GM12878 (cell line): ENCODE data around the gene C12orf43. TPM values are rescaled to one million over a fixed set of nuclear protein-coding genes. Genes with fewer than 3 reads are reported as not detected.

Source experiments
- ATAC-seq: fragments of 200-7000 bp; cut with Tn5 transposase; 3 replicates; pipeline ENCODE4 v1.9.1; 2020; ENCODE audit warnings: mild to moderate bottlenecking, moderate library complexity
- BruUV-seq: library from RNA; stranded (reverse); fragments of 400-500 nt; replicated peaks from 2 replicates; lab custom pipeline; 2021; lab: Mats Ljungman, UMichigan
- CTCF ChIA-PET: fragments of 300-600 bp; sonication (Branson Sonifier 250); formaldehyde crosslinking; extraction: SDS; loops from one replicate; lab custom pipeline; 2021; ENCODE audit warnings: inconsistent platforms; lab: Yijun Ruan, JAX
- POLR2A ChIA-PET: fragments of 350-600 bp; formaldehyde crosslinking; extraction: SDS; loops from one replicate; lab custom pipeline; 2021; ENCODE audit warnings: inconsistent platforms; lab: Charles Lee
- RAD21 ChIA-PET: fragments of 300-600 bp; sonication (Branson Sonifier 250); formaldehyde crosslinking; loops from one replicate; lab custom pipeline; 2023; ENCODE audit warnings: antibody characterized with exemption; ENCODE audit not compliant: unreplicated experiment; lab: Charles Lee
- SMC1A ChIA-PET: fragments of 300-600 bp; sonication (Branson Sonifier 250); formaldehyde crosslinking; loops from one replicate; lab custom pipeline; 2023; ENCODE audit not compliant: unreplicated experiment, uncharacterized antibody; lab: Charles Lee
- DNase-seq: peaks from one replicate; pipeline ENCODE4 v3.0.0-alpha.2; 2011; ENCODE audit warnings: low read depth, low spot score
- FAIRE-seq: peaks from 3 replicates; lab custom pipeline; 2011; peaks lifted over from hg19 to GRCh38; lab: Jason Lieb, UNC
- H2AFZ ChIP-seq: 2 replicates; pipeline ENCODE4 v1.6.0; 2011; ENCODE audit warnings: low read depth, low read length, control low read depth; ENCODE audit not compliant: control insufficient read depth
- H3K27ac ChIP-seq: 2 replicates; pipeline ENCODE4 v1.5.1; 2011; ENCODE audit warnings: control low read depth; ENCODE audit not compliant: control insufficient read depth, insufficient read depth
- H3K27me3 ChIP-seq, 2 experiments: replicated peaks in 1 of 2; 2 replicates each; pipeline versions ENCODE4 v1.6.0 to v1.6.1; 2011; ENCODE audit warnings: low read length in 1 of 2; ENCODE audit not compliant: control insufficient read depth in 2 of 2, insufficient read depth in 2 of 2
- H3K36me3 ChIP-seq, 2 experiments: 2 replicates each; pipeline ENCODE4 v1.5.1; 2011; ENCODE audit warnings: low read length in 1 of 2; ENCODE audit not compliant: control insufficient read depth in 2 of 2, insufficient read depth in 2 of 2
- H3K4me1 ChIP-seq: 2 replicates; pipeline ENCODE4 v1.6.1; 2011; ENCODE audit warnings: mild to moderate bottlenecking, low read length, moderate library complexity, mixed read lengths; ENCODE audit not compliant: control insufficient read depth, insufficient read depth
- H3K4me2 ChIP-seq: 2 replicates; pipeline ENCODE4 v1.6.0; 2011; ENCODE audit warnings: control low read depth; ENCODE audit not compliant: control insufficient read depth, insufficient read depth
- H3K4me3 ChIP-seq: fragments of 200-600 bp; sonication (generic); 2 replicates; pipeline ENCODE4 v1.5.1; 2016
- H3K79me2 ChIP-seq: 2 replicates; pipeline ENCODE4 v1.6.0; 2011; ENCODE audit warnings: low read length; ENCODE audit not compliant: control insufficient read depth, insufficient read depth
- H3K9ac ChIP-seq: 2 replicates; pipeline ENCODE4 v1.8.0; 2011; ENCODE audit warnings: low read length, control low read depth, mixed read lengths; ENCODE audit not compliant: control insufficient read depth, insufficient read depth
- H3K9me3 ChIP-seq: replicated peaks from 3 replicates; pipeline ENCODE4 v1.5.1; 2011; ENCODE audit warnings: mild to moderate bottlenecking, low read length; ENCODE audit not compliant: control insufficient read depth, insufficient read depth
- H4K20me1 ChIP-seq: 2 replicates; pipeline ENCODE4 v1.6.0; 2011; ENCODE audit not compliant: control insufficient read depth, insufficient read depth
- ASH2L ChIP-seq: fragments of 300-600, 200-600 bp; sonication (generic); IDR thresholded peaks from 2 replicates; pipeline ENCODE4 v1.6.1; 2017; ENCODE audit warnings: low read depth, mild to moderate bottlenecking, borderline replicate concordance
- BCL11A ChIP-seq: IDR thresholded peaks from 2 replicates; pipeline ENCODE4 v1.6.1; 2011; ENCODE audit warnings: low read depth, low read length
- CHD1 ChIP-seq: IDR thresholded peaks from 2 replicates; pipeline ENCODE4 v1.6.1; 2012; ENCODE audit warnings: low read depth, low read length, improper control_type of control experiment
- CHD2 ChIP-seq: IDR thresholded peaks from 2 replicates; pipeline ENCODE4 v1.6.1; 2011; ENCODE audit warnings: low read depth, low read length, improper control_type of control experiment, borderline replicate concordance
- DPF2 ChIP-seq: fragments of 450-650 bp; IDR thresholded peaks from 2 replicates; pipeline ENCODE4 v1.6.1; 2017; ENCODE audit warnings: mild to moderate bottlenecking
- ESRRA ChIP-seq: IDR thresholded peaks from 2 replicates; pipeline ENCODE4 v1.6.1; 2012; ENCODE audit warnings: mild to moderate bottlenecking, low read length, improper control_type of control experiment
- ETV6 ChIP-seq, 2 experiments: fragments of 450-650 bp in 1 of 2; IDR thresholded peaks in 1 of 2; conservative IDR thresholded peaks in 1 of 2; 2 replicates each; pipeline ENCODE4 v1.6.1; 2014; ENCODE audit warnings: antibody characterized with exemption in 1 of 2, borderline replicate concordance in 1 of 2, low read depth in 1 of 2, mild to moderate bottlenecking in 1 of 2, moderate library complexity in 1 of 2
- FOXK2 ChIP-seq: fragments of 450-650 bp; IDR thresholded peaks from 2 replicates; pipeline ENCODE4 v1.6.1; 2017; ENCODE audit warnings: mild to moderate bottlenecking, moderate library complexity
- GATAD2B ChIP-seq: fragments of 450-650 bp; conservative IDR thresholded peaks from 2 replicates; pipeline ENCODE4 v1.6.1; 2017; ENCODE audit warnings: low read depth, mild to moderate bottlenecking, moderate library complexity
- HDAC2 ChIP-seq: fragments of 200-600 bp; sonication (generic); IDR thresholded peaks from 2 replicates; pipeline ENCODE4 v1.6.1; 2017
- KDM1A ChIP-seq: fragments of 200-600 bp; sonication (generic); IDR thresholded peaks from 2 replicates; pipeline ENCODE4 v1.6.1; 2016; ENCODE audit warnings: borderline replicate concordance
- NBN ChIP-seq: fragments of 450-650 bp; IDR thresholded peaks from 2 replicates; pipeline ENCODE4 v1.6.1; 2016
- NKRF ChIP-seq: fragments of 450-650 bp; conservative IDR thresholded peaks from 2 replicates; pipeline ENCODE4 v1.6.1; 2017; ENCODE audit warnings: mild to moderate bottlenecking, moderate library complexity
- PKNOX1 ChIP-seq: fragments of 450-650 bp; IDR thresholded peaks from 2 replicates; pipeline ENCODE4 v1.6.1; 2016; ENCODE audit warnings: mild to moderate bottlenecking
- POLR2AphosphoS2 ChIP-seq: IDR thresholded peaks from 2 replicates; pipeline ENCODE4 v1.6.1; 2011; ENCODE audit warnings: low read depth, mild to moderate bottlenecking, low read length, improper control_type of control experiment, moderate library complexity
- RAD21 ChIP-seq: IDR thresholded peaks from 2 replicates; pipeline ENCODE4 v1.6.1; 2011; ENCODE audit warnings: mild to moderate bottlenecking, low read depth, low read length, moderate library complexity; ENCODE audit not compliant: insufficient read depth
- RAD51 ChIP-seq: fragments of 450-650 bp; IDR thresholded peaks from 2 replicates; pipeline ENCODE4 v1.6.1; 2016; ENCODE audit warnings: moderate library complexity, mild to moderate bottlenecking, inconsistent platforms
- SIN3A ChIP-seq: IDR thresholded peaks from 2 replicates; pipeline ENCODE4 v1.6.1; 2012; ENCODE audit warnings: low read depth, low read length, improper control_type of control experiment
- SREBF2 ChIP-seq: IDR thresholded peaks from 2 replicates; pipeline ENCODE4 v1.6.1; 2012; ENCODE audit warnings: mild to moderate bottlenecking, low read length
- SUPT20H ChIP-seq: IDR thresholded peaks from 2 replicates; pipeline ENCODE4 v1.6.1; 2011; ENCODE audit warnings: low read depth, mild to moderate bottlenecking, low read length, moderate library complexity, borderline replicate concordance; ENCODE audit not compliant: control insufficient read depth
- ZNF207 ChIP-seq: fragments of 450-650 bp; IDR thresholded peaks from 2 replicates; pipeline ENCODE4 v1.6.1; 2014; ENCODE audit warnings: antibody characterized with exemption, mild to moderate bottlenecking, borderline replicate concordance
- ZNF217 ChIP-seq: fragments of 450-650 bp; IDR thresholded peaks from 2 replicates; pipeline ENCODE4 v1.6.1; 2017; ENCODE audit warnings: antibody characterized with exemption, mild to moderate bottlenecking
- WGBS: methylation state at CpG from one replicate; pipeline ENCODE4 v1.1.6; 2016; ENCODE audit warnings: low lambda C conversion rate; ENCODE audit not compliant: insufficient replicate concordance, insufficient coverage; ENCODE audit errors: missing lambda C conversion rate; 5-methylcytosine and 5-hydroxymethylcytosine counted together
- in situ Hi-C: fragments of 300-500 bp; cut with MboI; formaldehyde crosslinking; loops from 9 replicates; pipeline ENCODE4 v1.14.3; 2018; ENCODE audit warnings: mixed read lengths
- intact Hi-C: fragments of 100-400 bp; cut with micrococcal nuclease; formaldehyde crosslinking; loops from one replicate; pipeline ENCODE4 v1.14.2; 2022; ENCODE audit not compliant: unreplicated experiment
- polyA plus RNA-seq, 11 experiments: library from polyadenylated mRNA; depleted of rRNA in 4 of 11; unstranded in 6 of 11; stranded (reverse) in 5 of 11; fragments of >200 nt; fragmentation: Nextera tagmentation in 4 of 11; fragmentation: Illumina TruSeq in 1 of 11; extraction: Ambion mirVana in 4 of 11; extraction: Trizol in 1 of 11; gene quantifications; 1 replicate in 1 of 11; 2 replicates in 10 of 11; pipeline versions ENCODE4 v1.2.1 to v1.2.3, GENCODE V29; 2011 to 2016; ENCODE audit warnings: inconsistent platforms in 2 of 11, missing spikeins in 2 of 11, low read depth in 1 of 11
- total RNA-seq, 4 experiments: library from RNA; depleted of rRNA in 3 of 4; stranded (reverse); fragments of >200 nt in 3 of 4; fragmentation: Illumina TruSeq in 1 of 4; extraction: Trizol in 1 of 4; gene quantifications; 2 replicates each; pipeline versions ENCODE4 v1.2.1 to v1.2.3, GENCODE V29; 2013 to 2021

C12orf43 gene
- total and polyA plus RNA-seq, 10 of the 15 experiments (the other 5 are each of a cell fraction or from before 2014, with no cell fraction given): 7.5 to 30.8 (median 21.3) TPM

- no TSS peak for BruUV-seq
- no peaks in the 10 kb centered on the region for H4K20me1 ChIP-seq
- DNase-seq (peak; percentile 56), ATAC-seq (peak; percentile 96), FAIRE-seq (peak; percentile 99)
- in situ Hi-C loops (no loop called here), intact Hi-C loops (loop anchor here (1.0 to 5.0 kb wide), 3 partner anchors 37 to 167 kb away; no protein-coding TSS in a partner anchor)
- ChIA-PET POLR2A (interaction anchor here (0.6 to 1.1 kb wide), 7 partner anchors 25 to 757 kb away, joined by 3 to 7 read pairs (median 3); partner anchors contain the start of gene POP5), SMC1A (interaction anchor here (0.6 to 4.0 kb wide), 39 partner anchors 12 to 479 kb away, joined by 3 to 35 read pairs (median 4); partner anchors contain the start of genes OASL and POP5), RAD21 (interaction anchor here (0.6 to 3.9 kb wide), 41 partner anchors 8 to 480 kb away, joined by 3 to 26 read pairs (median 5); partner anchors contain the start of genes ACADS, ANAPC5, C12orf43 and CAMKK2), CTCF (interaction anchor here (0.6 to 5.6 kb wide), 62 partner anchors 11 to 608 kb away, joined by 3 to 80 read pairs (median 4); partner anchors contain the start of genes C12orf43, HNF1A, OASL and P2RX7)
- no peaks in the 10 kb centered on the region for H3K36me3 ChIP-seq
- H3K9me3 ChIP-seq: no peaks in the 10 kb centered on the region
- peaks cover 10% of the 10 kb centered on the region for H3K4me1 ChIP-seq
- H3K9ac ChIP-seq: peak overlapping the region; percentile 89
- peak overlapping the region; percentile 97 for H2AFZ ChIP-seq
- H3K27ac ChIP-seq: peak overlapping the region; percentile 96
- 19% methylated on average over 16 of the region's 16 CpGs for WGBS
- no peaks in the 10 kb centered on the region for H3K27me3 ChIP-seq
- H3K4me2 ChIP-seq: peak overlapping the region; percentile 98
- peak overlapping the region; percentile 43 for H3K4me3 ChIP-seq
- no peaks in the 10 kb centered on the region for H3K79me2 ChIP-seq
- TF ChIP-seq ZNF207 (peak; percentile 27; the same call in 1 of the 2 replicates), NBN (peak; percentile 48; the same call in 1 of the 2 replicates), BCL11A (no peak), POLR2AphosphoS2 (no peak), ESRRA (no peak), RAD21 (peak; percentile 69), CHD2 (0 out of 2 replicates have a peak, but pooled peaks have one; percentile 28), ZNF217 (peak; percentile 65), ETV6 (conservative IDR thresholded peaks at IDR 0.05 in 1 of 2, IDR thresholded peaks at IDR 0.05 in 1 of 2; ENCODE audit: borderline replicate concordance in 1 of 2, low read depth in 1 of 2) (no peak), RAD51 (peak; percentile 7; the same call in 1 of the 2 replicates), DPF2 (0 out of 2 replicates have a peak, but pooled peaks have one; percentile 42), CHD1 (no peak), SUPT20H (no peak), ASH2L (peak; percentile 45; the same call in 1 of the 2 replicates), HDAC2 (no peak), SREBF2 (no peak), NKRF (no peak), SIN3A (no peak), KDM1A (no peak), PKNOX1 (peak; percentile 83), FOXK2 (peak; percentile 43; the same call in 1 of the 2 replicates), GATAD2B (0 out of 2 replicates have a peak, but pooled peaks have one; percentile 18)
Measured at GRCh38 chr12:121060149-121061001, 44.1 kb upstream of the C12orf43 start.
